Measurements from ENCODE around the gene NFATC2IP.
A peak's percentile ranks its signal among the peaks of the same experiment; 100 is the strongest.
"Not testable (repeated sequence)": the region's sequence is repeated elsewhere in the genome, so short reads cannot be mapped to it uniquely, and the experiment has no call there.

NFATC2IP gene

DNA sequence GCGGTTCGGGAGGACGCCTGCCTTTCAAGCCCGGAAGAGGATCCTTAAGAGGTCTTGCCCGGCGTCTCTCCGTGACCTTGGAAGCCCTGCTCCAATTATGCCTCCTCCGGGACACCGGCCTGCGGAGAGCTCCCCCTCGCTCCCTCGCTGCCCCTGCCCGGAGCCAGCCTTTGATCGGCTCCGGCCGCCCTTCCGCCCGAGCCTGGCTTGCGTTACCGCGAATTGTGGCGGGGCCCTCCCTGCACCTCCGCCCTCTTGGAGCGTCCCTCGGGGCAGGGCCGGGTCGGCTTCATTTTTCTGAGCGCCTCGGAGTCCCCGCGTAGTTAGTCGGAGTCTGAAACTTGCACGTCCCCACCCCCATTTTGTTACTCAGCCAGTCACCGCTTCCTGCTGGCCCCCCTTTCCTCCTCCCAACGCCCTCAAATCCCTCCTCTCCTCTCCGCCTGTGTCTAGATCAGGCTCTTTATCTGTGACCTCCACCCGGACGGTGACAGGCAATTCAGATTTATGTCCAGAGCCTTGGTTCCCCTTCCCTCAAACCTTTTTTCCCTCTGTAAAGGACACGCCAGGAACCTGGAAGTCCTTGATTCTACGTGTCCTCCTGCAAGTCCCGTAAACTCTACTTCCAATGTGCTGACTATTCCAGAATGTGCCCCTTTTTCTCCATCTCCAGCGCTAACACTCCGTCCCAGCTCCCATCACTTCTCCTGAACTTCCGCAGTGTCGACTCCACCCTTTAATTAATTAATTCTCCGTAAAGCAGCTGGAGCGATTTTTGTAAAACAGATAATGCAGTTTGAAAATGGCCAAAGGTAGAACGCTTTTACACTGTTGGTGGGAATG is 25.1 kb upstream of the NFATC2IP start:
- peak overlapping the region; percentile 65 to 78 for H3K4me3 ChIP-seq (replicated peaks in 1 of 2; ENCODE audit: low read depth in 2 of 2, low read length in 2 of 2)
- TF ChIP-seq, protein P1, sequence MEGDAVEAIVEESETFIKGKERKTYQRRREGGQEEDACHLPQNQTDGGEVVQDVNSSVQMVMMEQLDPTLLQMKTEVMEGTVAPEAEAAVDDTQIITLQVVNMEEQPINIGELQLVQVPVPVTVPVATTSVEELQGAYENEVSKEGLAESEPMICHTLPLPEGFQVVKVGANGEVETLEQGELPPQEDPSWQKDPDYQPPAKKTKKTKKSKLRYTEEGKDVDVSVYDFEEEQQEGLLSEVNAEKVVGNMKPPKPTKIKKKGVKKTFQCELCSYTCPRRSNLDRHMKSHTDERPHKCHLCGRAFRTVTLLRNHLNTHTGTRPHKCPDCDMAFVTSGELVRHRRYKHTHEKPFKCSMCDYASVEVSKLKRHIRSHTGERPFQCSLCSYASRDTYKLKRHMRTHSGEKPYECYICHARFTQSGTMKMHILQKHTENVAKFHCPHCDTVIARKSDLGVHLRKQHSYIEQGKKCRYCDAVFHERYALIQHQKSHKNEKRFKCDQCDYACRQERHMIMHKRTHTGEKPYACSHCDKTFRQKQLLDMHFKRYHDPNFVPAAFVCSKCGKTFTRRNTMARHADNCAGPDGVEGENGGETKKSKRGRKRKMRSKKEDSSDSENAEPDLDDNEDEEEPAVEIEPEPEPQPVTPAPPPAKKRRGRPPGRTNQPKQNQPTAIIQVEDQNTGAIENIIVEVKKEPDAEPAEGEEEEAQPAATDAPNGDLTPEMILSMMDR (IDR thresholded peaks at IDR 0.05; ENCODE audit: low read depth, low read length), result no peak
- DNase-seq (ENCODE audit: low read depth in 2 of 2), result peak; percentile 84 to 85

DNA sequence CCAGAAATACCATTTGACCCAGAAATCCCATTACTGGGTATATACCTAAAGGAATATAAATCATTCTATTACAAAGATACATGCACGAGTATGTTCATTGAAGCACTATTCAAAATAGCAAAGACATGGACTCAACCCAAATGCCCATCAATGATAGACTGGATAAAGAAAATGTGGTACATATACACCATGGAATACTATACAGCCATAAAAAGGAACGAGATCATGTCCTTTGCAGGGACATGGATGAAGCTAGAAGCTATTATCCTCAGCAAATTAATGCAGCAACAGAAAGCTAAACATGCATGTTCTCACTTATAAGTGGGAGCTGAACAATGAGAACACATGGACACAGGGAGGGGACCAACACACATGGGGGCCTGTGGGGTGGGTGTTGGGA is 24.5 kb upstream of the NFATC2IP start:
- DNase-seq (ENCODE audit: low read depth in 2 of 2); H3K4me3 ChIP-seq (replicated peaks in 1 of 2; ENCODE audit: low read depth in 2 of 2, low read length in 2 of 2): not testable (repeated sequence)

DNA sequence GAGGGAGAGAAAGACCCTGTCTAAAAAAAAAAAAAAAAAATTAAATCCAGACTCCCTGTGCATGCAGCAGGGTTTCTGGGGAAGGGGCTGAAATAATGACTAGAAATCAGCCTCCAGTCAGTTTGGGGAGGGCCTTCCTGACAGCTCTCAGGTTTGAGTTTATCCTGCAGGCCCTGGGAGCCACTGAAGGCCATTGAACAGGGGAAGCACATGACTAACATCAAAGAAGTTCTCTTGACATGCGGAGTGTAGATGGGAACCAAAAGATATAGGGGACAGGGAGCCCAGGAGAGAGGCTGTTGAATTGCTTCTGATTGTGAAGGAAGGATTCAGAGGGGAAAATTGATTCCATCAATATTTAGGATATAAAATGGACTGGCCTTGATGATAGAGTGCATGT is 22.9 kb upstream of the NFATC2IP start:
- DNase-seq (ENCODE audit: low read depth in 2 of 2), result no peak
- TF ChIP-seq, protein P1 (IDR thresholded peaks at IDR 0.05; ENCODE audit: low read depth, low read length), result no peak
- H3K4me3 ChIP-seq (replicated peaks in 1 of 2; ENCODE audit: low read depth in 2 of 2, low read length in 2 of 2), result no peak overlapping the region

DNA sequence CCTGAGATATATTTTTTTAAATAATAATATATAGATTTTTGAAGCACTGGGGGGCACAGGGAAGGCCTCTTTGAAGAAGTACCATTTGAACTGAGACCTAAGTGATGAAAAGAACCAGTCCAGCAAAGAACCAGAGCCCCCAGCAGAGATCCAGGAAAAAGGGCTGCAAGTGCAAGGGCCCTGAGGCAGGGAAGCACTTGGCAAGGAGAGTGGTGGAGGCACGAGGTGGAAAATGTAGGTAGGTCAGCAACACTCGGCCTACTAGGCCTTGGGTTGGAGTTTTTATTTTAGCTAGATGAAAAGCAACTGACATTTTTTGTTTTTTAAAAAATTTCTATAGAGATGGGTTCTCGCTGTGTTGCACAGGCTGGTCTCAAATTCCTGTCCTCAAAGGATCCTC is 20.5 kb upstream of the NFATC2IP start:
- TF ChIP-seq, protein P1 (IDR thresholded peaks at IDR 0.05; ENCODE audit: low read depth, low read length), result no peak
- H3K4me3 ChIP-seq (replicated peaks in 1 of 2; ENCODE audit: low read depth in 2 of 2, low read length in 2 of 2), result no peak overlapping the region
- DNase-seq (ENCODE audit: low read depth in 2 of 2), result no peak

DNA sequence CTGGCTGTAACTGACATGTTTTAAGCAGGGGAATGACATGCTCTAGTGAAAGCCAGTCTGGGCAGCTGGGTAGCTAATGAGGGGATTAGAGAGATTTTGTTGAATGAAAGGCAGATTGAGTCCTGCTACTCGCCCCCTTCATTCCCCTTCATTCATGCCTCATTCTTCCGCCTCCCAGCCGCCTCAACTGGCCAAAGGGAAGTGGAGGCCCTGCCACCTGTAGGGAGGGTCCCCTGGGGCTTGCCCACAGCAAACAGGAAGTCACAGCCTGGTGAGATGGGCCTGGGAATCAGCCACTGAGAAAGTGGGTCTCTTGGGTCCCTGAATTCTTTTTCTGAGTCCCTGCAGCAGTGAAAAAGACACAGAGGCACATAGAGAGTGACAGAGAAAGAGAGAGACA is 20.1 kb upstream of the NFATC2IP start:
- no peak for DNase-seq (ENCODE audit: low read depth in 2 of 2)
- TF ChIP-seq, protein P1 (IDR thresholded peaks at IDR 0.05; ENCODE audit: low read depth, low read length), result no peak

GRCh38 chr16:28931801-28932225 is 18.9 kb upstream of the NFATC2IP start, which contains the start of gene CD19:
TSS of gene CD19 (plus strand) at chr16:28931971. CDS start at chr16:28932001, 30 bp downstream.
- TF ChIP-seq, protein P1 (IDR thresholded peaks at IDR 0.05; ENCODE audit: low read depth, low read length), result no peak
- H3K4me3 ChIP-seq (replicated peaks in 1 of 2; ENCODE audit: low read depth in 2 of 2, low read length in 2 of 2), result no peak within 1 kb of the TSS
- DNase-seq (ENCODE audit: low read depth in 2 of 2), result no peak

More for the DNA sequence above, 20.1 kb upstream of the NFATC2IP start:
- H3K4me3 ChIP-seq (replicated peaks in 1 of 2; ENCODE audit: low read depth in 2 of 2, low read length in 2 of 2), result no peak overlapping the region

GRCh38 chr16:28932339-28933141 is 18.2 kb upstream of the NFATC2IP start:
- TF ChIP-seq, protein P1 (IDR thresholded peaks at IDR 0.05; ENCODE audit: low read depth, low read length), result no peak
- no peak for DNase-seq (ENCODE audit: low read depth in 2 of 2)
- no peak overlapping the region for H3K4me3 ChIP-seq (replicated peaks in 1 of 2; ENCODE audit: low read depth in 2 of 2, low read length in 2 of 2)
